Right renal cortex interstitium (tissue), 3 donors: ENCODE results near the gene LMBRD1. TPM values are rescaled to one million over a fixed set of nuclear protein-coding genes. Genes with fewer than 3 reads are reported as not detected.
"Not testable (repeated sequence)": the region's sequence is repeated elsewhere in the genome, so short reads cannot be mapped to it uniquely, and the experiment has no call there.

Experiments
- DNase-seq, 3 donors: peaks; one replicate each; pipeline ENCODE4 v3.0.0-alpha.2; 2013; ENCODE audit warnings: low read depth in 3 of 3, low spot score in 2 of 3
- polyA plus RNA-seq, 3 donors: library from polyadenylated mRNA; unstranded; fragments of 120-200 nt; gene quantifications; one replicate each; pipeline ENCODE4 v1.2.1, GENCODE V29; 2013; ENCODE audit not compliant: insufficient read length in 3 of 3

LMBRD1 gene
- 100 to 1,000 TPM; 162 to 170 (median 165) TPM for polyA plus RNA-seq

GRCh38 chr6:69796642-69797390 lies at the start of gene LMBRD1:
LMBRD1 (minus strand) TSS chr6:69797010; CDS start chr6:69796881, 129 bp downstream.
- peak; percentile 76 to 87 (median 87) for DNase-seq

GRCh38 chr6:69846312-69846711 lies 49.5 kb upstream of the LMBRD1 start:
- DNase-seq: no peak

GRCh38 chr6:69843189-69843588 lies 46.4 kb upstream of the LMBRD1 start:
- no peak for DNase-seq

GRCh38 chr6:69841862-69842261 lies 45.1 kb upstream of the LMBRD1 start:
- DNase-seq: no peak

GRCh38 chr6:69835414-69836179 lies 38.8 kb upstream of the LMBRD1 start:
- DNase-seq: peak in 2 of 3 donors; percentile 34 to 43

- no peak for DNase-seq
These were observed 35.7 kb upstream of the LMBRD1 start for GRCh38 chr6:69832558-69832957.

GRCh38 chr6:69827276-69827893 lies 30.6 kb upstream of the LMBRD1 start:
- no peak for DNase-seq

GRCh38 chr6:69825904-69826303 lies 29.1 kb upstream of the LMBRD1 start:
- no peak for DNase-seq

GRCh38 chr6:69824355-69824754 lies 27.5 kb upstream of the LMBRD1 start:
- not testable (repeated sequence) for DNase-seq

GRCh38 chr6:69820438-69820837 lies 23.6 kb upstream of the LMBRD1 start:
- no peak for DNase-seq

GRCh38 chr6:69820018-69820417 lies 23.2 kb upstream of the LMBRD1 start:
- DNase-seq: no peak

- no peak for DNase-seq
These were observed 22.3 kb upstream of the LMBRD1 start for GRCh38 chr6:69819138-69819537.

GRCh38 chr6:69818223-69818930 lies 21.6 kb upstream of the LMBRD1 start:
- no peak for DNase-seq

GRCh38 chr6:69817358-69817757 lies 20.5 kb upstream of the LMBRD1 start:
- DNase-seq: no peak

- no peak for DNase-seq
These were observed 19.8 kb upstream of the LMBRD1 start for GRCh38 chr6:69816569-69816968.

GRCh38 chr6:69816026-69816425 lies 19.2 kb upstream of the LMBRD1 start:
- no peak for DNase-seq

- no peak for DNase-seq
These were observed 16.7 kb upstream of the LMBRD1 start for GRCh38 chr6:69813508-69813907.

GRCh38 chr6:69812746-69813427 lies 16.1 kb upstream of the LMBRD1 start:
- DNase-seq: no peak

- no peak for DNase-seq
These were observed 6.2 kb upstream of the LMBRD1 start for GRCh38 chr6:69802995-69803394.

GRCh38 chr6:69801711-69802110 lies 4.9 kb upstream of the LMBRD1 start:
- no peak for DNase-seq
